HepG2 (cell line): ENCODE measurements around the gene TOLLIP. TPM values are rescaled to one million over a fixed set of nuclear protein-coding genes. Genes with fewer than 3 reads are reported as not detected.

ENCODE experiments used
- ATAC-seq: fragments of 200-7000 bp; cut with Tn5 transposase; 3 replicates; pipeline ENCODE4 v1.9.1; 2020; ENCODE audit warnings: mild to moderate bottlenecking, moderate library complexity
- BruUV-seq: library from RNA; stranded (reverse); fragments of 400-500 nt; replicated peaks from 2 replicates; lab custom pipeline; 2021; lab: Mats Ljungman, UMichigan
- CTCF ChIA-PET: fragments of 300-600 bp; formaldehyde crosslinking; extraction: SDS; loops from one replicate; lab custom pipeline; 2021; ENCODE audit warnings: low total read pairs, inconsistent platforms, low intra/inter-chr PET ratio; lab: Yijun Ruan, JAX
- POLR2A ChIA-PET: fragments of 350-600 bp; sonication (Branson Sonifier 250); formaldehyde crosslinking; loops from one replicate; lab custom pipeline; 2020; ENCODE audit warnings: antibody characterized with exemption, inconsistent platforms; lab: Yijun Ruan, JAX
- DNase-seq: peaks from one replicate; pipeline ENCODE4 v3.0.0-alpha.2; 2015; ENCODE audit warnings: low spot score
- FAIRE-seq: peaks from 3 replicates; lab custom pipeline; 2011; peaks lifted over from hg19 to GRCh38; lab: Jason Lieb, UNC
- H2AFZ ChIP-seq: one replicate; pipeline ENCODE4 v1.6.1; 2011; ENCODE audit warnings: low read length, inconsistent platforms
- H3K27ac ChIP-seq: fragments of 300-600 bp; 3 replicates; pipeline ENCODE4 v1.8.0; 2011; ENCODE audit warnings: mixed run types, mild to moderate bottlenecking, mixed read lengths, low read length, inconsistent platforms; ENCODE audit not compliant: insufficient read depth; ENCODE audit errors: extremely low read length
- H3K27me3 ChIP-seq, 2 experiments: fragments of 200-600 bp in 1 of 2; 2 replicates in 1 of 2; 3 replicates in 1 of 2; pipeline versions ENCODE4 v1.6.0 to v1.8.0; 2011; ENCODE audit warnings: low read length in 2 of 2, mild to moderate bottlenecking in 2 of 2, moderate library complexity in 2 of 2, inconsistent platforms in 1 of 2; ENCODE audit not compliant: insufficient read depth in 2 of 2, control insufficient read depth in 1 of 2
- H3K36me3 ChIP-seq, 2 experiments: fragments of 200-600 bp in 1 of 2; replicated peaks in 1 of 2; 2 replicates in 1 of 2; 3 replicates in 1 of 2; pipeline versions ENCODE4 v1.5.1 to v1.8.0; 2011; ENCODE audit warnings: low read length in 2 of 2, inconsistent platforms in 1 of 2; ENCODE audit not compliant: insufficient read depth in 2 of 2, control insufficient read depth in 1 of 2
- H3K4me1 ChIP-seq: 2 replicates; pipeline ENCODE4 v1.5.1; 2012; ENCODE audit warnings: low read length, inconsistent platforms; ENCODE audit not compliant: insufficient read depth
- H3K4me2 ChIP-seq: 2 replicates; pipeline ENCODE4 v1.6.0; 2011; ENCODE audit warnings: low read depth, low read length, inconsistent platforms
- H3K4me3 ChIP-seq, 3 experiments: fragments of 200-600 bp in 1 of 3; sonication (generic), shearing (Covaris generic) in 1 of 3; replicated peaks in 1 of 3; 2 replicates each; pipeline ENCODE4 v1.5.1; 2011 to 2016; ENCODE audit warnings: low read length in 3 of 3, inconsistent platforms in 2 of 3, low read depth in 2 of 3, mild to moderate bottlenecking in 2 of 3, control low read depth in 1 of 3, mixed read lengths in 1 of 3; ENCODE audit not compliant: insufficient read depth in 1 of 3
- H3K79me2 ChIP-seq: one replicate; pipeline ENCODE4 v1.6.1; 2011; ENCODE audit warnings: low read length, inconsistent platforms; ENCODE audit not compliant: insufficient read depth
- H3K9ac ChIP-seq: 2 replicates; pipeline ENCODE4 v1.6.0; 2011; ENCODE audit warnings: mild to moderate bottlenecking, low read depth, low read length, inconsistent platforms; ENCODE audit not compliant: insufficient read depth
- H3K9me3 ChIP-seq: 2 replicates; pipeline ENCODE4 v1.5.1; 2012; ENCODE audit warnings: mild to moderate bottlenecking, low read length
- H4K20me1 ChIP-seq: 2 replicates; pipeline ENCODE4 v1.6.0; 2011; ENCODE audit warnings: inconsistent platforms, mild to moderate bottlenecking, low read length, moderate library complexity; ENCODE audit not compliant: insufficient read depth
- CBFB ChIP-seq: sonication (generic); formaldehyde crosslinking; IDR thresholded peaks from 2 replicates; pipeline ENCODE4 v1.4.0; 2020; ENCODE audit warnings: missing genetic modification reagents
- CHD2 ChIP-seq: IDR thresholded peaks from 2 replicates; pipeline ENCODE4 v1.6.1; 2011; ENCODE audit warnings: low read depth, low read length, improper control_type of control experiment
- CTCF ChIP-seq: sonication (generic); formaldehyde crosslinking; IDR thresholded peaks from 2 replicates; pipeline ENCODE4 v1.5.0; 2020; ENCODE audit warnings: mild to moderate bottlenecking, missing genetic modification reagents, moderate library complexity
- ELK4 ChIP-seq: sonication (generic); formaldehyde crosslinking; IDR thresholded peaks from 2 replicates; pipeline ENCODE4 v1.9.0; 2021; ENCODE audit warnings: missing genetic modification reagents, borderline replicate concordance
- ETV5 ChIP-seq: IDR thresholded peaks from 2 replicates; pipeline ENCODE4 v1.6.1; 2018; ENCODE audit warnings: missing biosample characterization, missing genetic modification reagents, inconsistent platforms, borderline replicate concordance
- HOXA3 ChIP-seq: sonication (generic); formaldehyde crosslinking; IDR thresholded peaks from 2 replicates; pipeline ENCODE4 v1.5.0; 2020; ENCODE audit warnings: missing genetic modification reagents
- KDM5A ChIP-seq: fragments of 200-600 bp; sonication (generic); IDR thresholded peaks from 2 replicates; pipeline ENCODE4 v1.7.0; 2018; ENCODE audit warnings: antibody characterized with exemption, mild to moderate bottlenecking, low read length, borderline replicate concordance
- MIER2 ChIP-seq: IDR thresholded peaks from 2 replicates; pipeline ENCODE4 v1.6.1; 2016; ENCODE audit warnings: missing biosample characterization, missing genetic modification reagents
- MTF2 ChIP-seq: sonication (generic); formaldehyde crosslinking; IDR thresholded peaks from 2 replicates; pipeline ENCODE4 v1.5.0; 2020; ENCODE audit warnings: missing genetic modification reagents, borderline replicate concordance
- SAP130 ChIP-seq: IDR thresholded peaks from 2 replicates; pipeline ENCODE4 v1.6.1; 2016; ENCODE audit warnings: low read depth
- ZMYM4 ChIP-seq: sonication (generic); formaldehyde crosslinking; IDR thresholded peaks from 2 replicates; pipeline ENCODE4 v1.8.1; 2023; ENCODE audit warnings: mild to moderate bottlenecking, missing genetic modification reagents
- ZNF230 ChIP-seq: sonication (generic); formaldehyde crosslinking; IDR thresholded peaks from 2 replicates; pipeline ENCODE4 v1.4.0; 2020; ENCODE audit warnings: mild to moderate bottlenecking, missing genetic modification reagents
- ZNF501 ChIP-seq: sonication (generic); formaldehyde crosslinking; IDR thresholded peaks from 2 replicates; pipeline ENCODE4 v1.5.1; 2020; ENCODE audit warnings: mild to moderate bottlenecking, moderate library complexity, missing genetic modification reagents
- ZNF547 ChIP-seq: sonication (generic); formaldehyde crosslinking; IDR thresholded peaks from 2 replicates; pipeline ENCODE4 v1.5.1; 2020; ENCODE audit warnings: mild to moderate bottlenecking, missing genetic modification reagents
- WGBS: methylation state at CpG from one replicate; pipeline ENCODE4 v1.1.6; 2017; ENCODE audit warnings: low lambda C conversion rate; 5-methylcytosine and 5-hydroxymethylcytosine counted together
- in situ Hi-C: cut with HindIII; loops from 2 replicates; pipeline ENCODE4 v1.10.0; 2017; ENCODE audit warnings: low pct_unique_long_range_greater_than_20kb; ENCODE audit not compliant: extremely low pct_ligation_motif_present
- intact Hi-C: fragments of 100-400 bp; cut with micrococcal nuclease; formaldehyde crosslinking; loops from one replicate; pipeline ENCODE4 v1.10.0; 2022; ENCODE audit not compliant: unreplicated experiment
- polyA plus RNA-seq, 8 experiments: library from polyadenylated mRNA; depleted of rRNA in 3 of 8; stranded (reverse) in 7 of 8; unstranded in 1 of 8; fragments of >200 nt; fragmentation: Illumina TruSeq in 4 of 8; extraction: Trizol in 4 of 8; gene quantifications; 2 replicates each; pipeline versions ENCODE4 v1.2.1 to v1.2.3, GENCODE V29; 2011 to 2016; ENCODE audit warnings: low read depth in 4 of 8, missing spikeins in 1 of 8, mixed read lengths in 1 of 8; ENCODE audit not compliant: insufficient read depth in 1 of 8
- total RNA-seq, 5 experiments: library from RNA; depleted of rRNA; stranded (reverse); fragments of >200 nt; fragmentation: Illumina TruSeq; extraction: Trizol; gene quantifications; 2 replicates each; pipeline ENCODE4 v1.2.3, GENCODE V29; 2016; ENCODE audit warnings: low read depth in 1 of 5
- TF ChIP-seq, protein P1 (sequence below): IDR thresholded peaks from 2 replicates; pipeline ENCODE4 v1.6.1; 2016; ENCODE audit warnings: mild to moderate bottlenecking

Gene TOLLIP
- total and polyA plus RNA-seq, 2 of the 13 experiments (the other 11 are each of a cell fraction or from before 2014, with no cell fraction given), result 25.9 to 47.5 TPM

DNA sequence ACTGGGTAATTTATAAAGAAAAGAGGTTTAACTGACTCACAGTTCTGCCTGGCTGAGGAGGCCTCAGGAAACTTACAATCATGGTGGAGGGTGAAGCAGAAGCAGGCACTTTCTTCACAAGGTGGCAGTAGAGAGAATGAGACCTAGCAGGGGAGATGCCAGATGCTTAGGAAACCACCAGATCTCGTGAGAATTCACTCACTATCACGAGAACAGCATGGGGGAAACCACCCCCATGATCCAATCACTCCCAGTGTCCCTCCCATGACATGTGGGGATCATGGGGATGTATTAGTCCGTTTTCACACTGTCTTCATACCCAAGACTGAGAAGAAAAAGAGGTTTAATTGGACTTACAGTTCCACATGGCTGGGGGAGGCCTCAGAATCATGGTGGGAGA lies 45.0 kb downstream of the TOLLIP start (continued):
- peak; percentile 71 for TF ChIP-seq ZMYM4 (CRISPR knock-in tag)
- TF ChIP-seq MIER2 (CRISPR knock-in tag), result 0 out of 2 replicates have a peak, but pooled peaks have one; percentile 19
- TF ChIP-seq SAP130 (CRISPR knock-in tag), result peak; percentile 36
- peak; percentile 93 for TF ChIP-seq CHD2
- peak; percentile 40; the same call in 1 of the 2 replicates for TF ChIP-seq HOXA3 (CRISPR knock-in tag)
- TF ChIP-seq CTCF, result peak; percentile 79
- peak; percentile 29; the same call in 1 of the 2 replicates for TF ChIP-seq ETV5

DNA sequence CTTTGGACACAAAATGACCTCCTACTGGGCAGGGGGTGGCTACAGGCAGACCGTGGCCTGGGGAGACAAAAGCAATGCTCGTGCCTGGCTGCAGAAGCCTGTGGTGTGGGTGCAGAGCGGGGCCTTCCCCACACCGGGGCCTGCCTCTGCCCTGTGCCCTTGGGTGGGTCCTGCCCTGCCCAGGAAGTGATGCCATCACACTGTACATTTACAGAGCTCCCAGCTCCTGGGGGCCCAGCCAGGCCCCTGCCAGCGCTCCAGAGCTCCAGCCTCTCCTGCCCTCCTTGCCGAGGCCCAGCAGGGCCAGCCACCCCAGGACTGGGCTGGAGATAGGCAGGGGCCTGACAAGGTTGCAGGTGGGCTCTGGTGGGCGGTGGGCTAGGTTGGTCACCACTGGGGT lies 46.4 kb downstream of the TOLLIP start:
- CTCF ChIA-PET, result no interaction called here
- Histone ChIP-seq H2AFZ (no peak overlapping the region), H3K9me3 (peaks cover 13% of the 10 kb centered on the region; the same call in 1 of the 2 replicates), H3K9ac (peak overlapping the region; percentile 81), H3K4me1 (peaks cover 27% of the 10 kb centered on the region), H4K20me1 (no peaks in the 10 kb centered on the region), H3K36me3 (no peaks in the 10 kb centered on the region), H3K4me3 (peak overlapping the region; percentile 53 to 83 (median 57)), H3K27me3 (no peaks in the 10 kb centered on the region; a peak in 1 of 5 replicates), H3K79me2 (no peaks in the 10 kb centered on the region), H3K27ac (peak overlapping the region; percentile 28), H3K4me2 (peak overlapping the region; percentile 99)
- WGBS, result 14% methylated on average over 1 of the region's 7 CpGs
- FAIRE-seq (no peak), ATAC-seq (peak; percentile 34), DNase-seq (peak; percentile 5)
- intact Hi-C loops (loop anchor here (5.0 to 10.0 kb wide), 2 partner anchors 58 to 94 kb away; no protein-coding TSS in a partner anchor), in situ Hi-C loops (no loop called here)
- no TSS peak for BruUV-seq
- POLR2A ChIA-PET, result interaction anchor here (0.7 to 1.4 kb wide), 8 partner anchors 13 to 444 kb away, joined by 3 to 5 read pairs (median 3); partner anchors contain the start of gene BRSK2
- TF ChIP-seq ZNF547 (CRISPR knock-in tag) (0 out of 2 replicates have a peak, but pooled peaks have one; percentile 0), ZNF230 (CRISPR knock-in tag) (no peak), ELK4 (CRISPR knock-in tag) (no peak), MTF2 (peak; percentile 46; the same call in 1 of the 2 replicates), ZNF501 (CRISPR knock-in tag) (0 out of 2 replicates have a peak, but pooled peaks have one; percentile 22), KDM5A (no peak), CBFB (no peak)
- TF ChIP-seq, protein P1, sequence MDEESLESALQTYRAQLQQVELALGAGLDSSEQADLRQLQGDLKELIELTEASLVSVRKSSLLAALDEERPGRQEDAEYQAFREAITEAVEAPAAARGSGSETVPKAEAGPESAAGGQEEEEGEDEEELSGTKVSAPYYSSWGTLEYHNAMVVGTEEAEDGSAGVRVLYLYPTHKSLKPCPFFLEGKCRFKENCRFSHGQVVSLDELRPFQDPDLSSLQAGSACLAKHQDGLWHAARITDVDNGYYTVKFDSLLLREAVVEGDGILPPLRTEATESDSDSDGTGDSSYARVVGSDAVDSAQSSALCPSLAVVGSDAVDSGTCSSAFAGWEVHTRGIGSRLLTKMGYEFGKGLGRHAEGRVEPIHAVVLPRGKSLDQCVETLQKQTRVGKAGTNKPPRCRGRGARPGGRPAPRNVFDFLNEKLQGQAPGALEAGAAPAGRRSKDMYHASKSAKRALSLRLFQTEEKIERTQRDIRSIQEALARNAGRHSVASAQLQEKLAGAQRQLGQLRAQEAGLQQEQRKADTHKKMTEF (CRISPR knock-in tag), result peak; percentile 21; the same call in 1 of the 2 replicates
